IPS-NIHi7 (cell line): ENCODE results near the gene CCDC148.

ENCODE experiments used
- DNase-seq: peaks from one replicate; pipeline ENCODE4 v3.0.0; 2012; ENCODE audit warnings: mixed read lengths; ENCODE audit errors: extremely low spot score

CCDC148 gene

GRCh38 chr2:158456309-158457066, at the start of gene CCDC148, which contains the start of gene PKP4:
Gene CCDC148 (minus strand): TSS chr2:158456753. CDS start chr2:158456439, 314 bp downstream.
Gene PKP4 (plus strand): TSS chr2:158456952. CDS start chr2:158533185, 76,233 bp downstream.
- peak; percentile 97 for DNase-seq

DNA sequence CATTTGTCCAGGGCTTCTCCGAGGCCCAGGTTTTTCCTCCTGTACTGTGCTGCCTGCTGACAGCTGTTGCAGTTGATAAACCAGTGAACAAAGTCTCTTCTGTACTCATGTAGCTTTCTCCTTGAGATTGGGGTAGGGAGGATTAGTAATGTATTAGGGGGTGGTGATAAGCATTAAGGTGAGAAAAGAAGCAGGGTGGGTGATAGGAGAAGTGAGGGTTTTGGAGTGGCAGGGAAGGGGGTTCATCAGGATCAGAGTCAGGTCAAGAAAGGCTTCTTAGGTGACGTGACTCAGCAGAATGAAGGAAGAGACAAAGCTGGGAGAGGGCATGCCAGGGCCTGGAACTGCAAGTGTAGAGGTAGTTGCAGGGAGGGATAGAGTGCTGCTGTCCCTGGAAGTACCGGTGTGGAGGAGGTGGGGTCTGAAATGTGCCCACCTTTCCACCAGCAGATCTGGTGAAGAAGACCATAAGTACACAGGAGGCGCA, 48.9 kb upstream of the CCDC148 start:
- no peak for DNase-seq

- DNase-seq: no peak
Observed at GRCh38 chr2:158504088-158504487, 47.5 kb upstream of the CCDC148 start.

GRCh38 chr2:158502974-158503373, 46.4 kb upstream of the CCDC148 start:
- no peak for DNase-seq

GRCh38 chr2:158501301-158501700, 44.7 kb upstream of the CCDC148 start:
- DNase-seq: no peak

- DNase-seq: no peak
Observed at GRCh38 chr2:158500333-158500732, 43.8 kb upstream of the CCDC148 start.

GRCh38 chr2:158499383-158499782, 42.8 kb upstream of the CCDC148 start:
- DNase-seq: no peak

DNA sequence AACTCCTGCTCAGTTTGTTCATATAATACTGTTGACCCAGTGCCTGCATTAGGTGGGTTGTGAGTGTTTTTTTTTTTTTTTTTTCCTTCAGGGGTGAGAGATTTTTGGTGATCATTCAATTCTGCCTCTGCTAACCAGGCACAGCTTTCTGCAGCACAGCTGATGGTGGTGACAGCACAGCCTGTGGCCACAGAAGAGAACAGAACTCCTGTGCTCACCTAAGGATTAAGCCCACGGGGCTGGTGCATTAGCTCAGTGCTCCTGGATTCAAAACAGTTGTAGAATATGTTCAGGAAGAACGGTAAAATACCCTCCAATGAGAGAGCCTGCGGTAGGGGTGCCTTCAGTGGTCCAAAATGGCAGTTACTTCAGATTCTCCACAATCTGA, 42.2 kb upstream of the CCDC148 start:
- no peak for DNase-seq

GRCh38 chr2:158498043-158498748, 41.6 kb upstream of the CCDC148 start:
- no peak for DNase-seq

DNA sequence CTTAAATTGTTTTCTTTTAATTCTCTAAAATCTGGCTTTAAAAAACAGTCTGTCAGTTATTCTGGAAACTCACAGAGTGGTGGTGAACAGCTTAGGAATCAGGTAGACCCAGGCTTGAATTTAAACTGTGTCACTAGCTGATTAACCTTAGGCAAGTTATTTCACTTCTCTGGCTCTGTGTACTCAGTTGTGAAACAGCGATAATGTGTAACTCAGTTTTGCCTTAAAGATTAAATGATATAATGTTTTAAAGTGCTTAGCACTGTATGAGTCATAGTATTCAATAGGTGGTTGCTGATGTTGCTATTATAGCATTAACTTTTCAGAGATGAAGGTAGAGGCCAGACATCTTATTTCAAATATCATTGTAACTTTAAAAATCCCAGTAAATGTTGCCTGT, 40.9 kb upstream of the CCDC148 start:
- no peak for DNase-seq

DNA sequence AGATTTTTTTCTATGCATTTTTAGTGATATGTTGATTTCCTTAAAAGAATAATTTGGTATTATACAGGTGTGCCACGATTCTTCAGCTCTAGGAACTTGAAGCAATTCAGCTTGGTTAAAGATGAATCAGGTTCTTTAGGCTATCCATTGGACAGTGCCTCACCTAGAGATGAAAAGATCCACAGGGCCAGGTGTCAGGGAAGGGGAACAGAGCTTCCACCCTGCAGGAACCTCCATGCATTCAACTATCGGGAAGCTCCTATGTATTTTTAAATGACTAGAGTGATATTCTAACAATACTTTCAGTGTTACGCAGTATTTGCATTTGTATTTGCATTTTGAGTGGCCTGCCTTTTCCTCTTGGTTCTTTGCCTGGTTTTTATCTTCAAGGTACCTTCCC, 40.4 kb upstream of the CCDC148 start:
- DNase-seq: no peak

GRCh38 chr2:158495175-158495574, 38.6 kb upstream of the CCDC148 start:
- no peak for DNase-seq

DNA sequence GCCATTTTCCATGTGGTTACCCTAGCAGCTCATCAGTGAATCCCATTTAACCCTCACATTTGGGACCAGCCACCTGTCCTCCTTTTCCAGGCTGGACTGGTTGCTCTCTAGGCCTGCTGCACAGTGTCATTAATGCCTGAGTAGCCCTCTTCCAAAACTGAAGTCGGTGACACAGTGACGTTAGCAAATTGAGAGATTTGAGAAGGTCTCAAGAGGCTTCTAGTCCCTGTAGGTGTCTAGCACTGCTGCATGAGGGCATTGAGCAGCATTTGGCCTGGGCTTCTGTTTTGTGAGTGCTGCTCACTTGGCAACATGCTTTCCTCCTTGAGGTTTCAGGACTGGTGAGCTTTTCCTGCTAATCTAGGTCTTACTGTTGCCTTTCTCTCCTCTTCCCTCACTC, 36.9 kb upstream of the CCDC148 start:
- no peak for DNase-seq

DNA sequence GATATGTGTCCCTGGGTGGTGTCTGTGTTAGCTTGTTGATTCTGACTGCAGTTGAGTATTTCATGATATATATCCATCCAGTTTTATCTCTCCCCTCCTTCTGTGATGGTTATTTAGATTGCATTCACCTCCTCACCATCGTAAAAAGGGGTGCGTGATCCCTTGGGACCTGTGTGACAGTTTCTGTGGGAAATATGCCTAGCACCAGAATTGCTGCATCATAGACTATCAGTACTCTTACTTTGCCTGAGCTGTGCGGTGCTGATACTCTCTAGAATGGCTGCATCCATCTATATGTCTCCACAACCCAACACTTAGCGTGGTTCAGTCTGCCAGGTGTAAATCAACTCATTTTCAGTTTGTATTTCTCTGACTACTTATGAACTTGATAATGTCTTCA, 34.5 kb upstream of the CCDC148 start:
- no peak for DNase-seq

GRCh38 chr2:158489366-158490112, 33.0 kb upstream of the CCDC148 start:
- no peak for DNase-seq

DNA sequence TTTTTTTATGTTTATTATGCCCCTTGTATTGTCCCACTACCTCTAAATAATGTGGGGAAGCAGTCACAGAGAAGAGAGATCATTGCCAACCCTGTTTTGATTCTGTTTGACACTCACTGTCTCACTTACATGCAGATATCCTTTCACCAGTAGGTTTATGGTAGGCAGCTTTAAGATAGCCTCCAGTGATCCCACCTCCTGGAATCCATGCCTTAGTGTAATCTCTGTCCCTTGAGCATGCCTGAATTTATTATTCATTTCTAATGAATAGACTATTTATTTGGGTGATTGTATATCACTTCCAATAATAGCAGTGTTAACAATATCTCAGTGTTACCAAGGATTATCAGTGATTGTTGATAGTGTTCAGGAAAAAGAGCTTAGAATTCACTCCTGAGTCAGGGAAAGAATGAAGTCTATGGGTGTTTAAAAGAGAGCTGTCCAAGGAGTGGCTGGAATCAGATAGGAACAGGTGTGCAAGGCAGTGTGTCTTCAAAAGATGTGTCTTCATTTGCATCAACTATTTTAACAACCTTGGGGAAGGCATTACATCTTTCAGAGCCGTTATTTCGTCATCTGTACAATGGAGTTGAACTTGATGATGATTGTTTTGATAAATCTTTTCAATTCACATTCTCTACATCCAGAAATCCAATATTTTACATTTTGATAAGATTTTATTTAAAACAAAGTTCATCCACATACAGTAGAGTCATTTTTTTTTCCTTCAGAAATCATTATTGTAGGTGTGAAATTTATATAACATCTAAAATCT, 32.1 kb upstream of the CCDC148 start:
- DNase-seq: no peak

DNA sequence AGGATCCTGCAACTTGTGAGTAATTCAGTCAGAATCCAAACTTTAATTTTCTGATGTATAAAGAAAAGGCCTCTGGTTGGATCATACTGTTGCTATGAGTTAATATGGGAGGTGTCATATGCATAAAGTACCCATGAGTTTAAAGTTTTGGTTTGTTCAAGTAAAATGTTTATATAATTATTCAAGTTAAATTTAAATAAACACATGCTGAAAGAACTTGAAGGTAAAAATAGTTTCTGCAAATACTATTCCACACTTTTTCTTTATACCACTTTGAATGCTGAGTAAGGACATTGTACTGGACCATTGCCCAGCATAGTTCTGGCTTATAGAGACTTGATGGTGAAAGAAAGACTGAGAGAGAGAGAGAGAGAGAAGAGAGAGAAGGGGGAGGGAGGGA, 30.9 kb upstream of the CCDC148 start:
- DNase-seq: no peak

- no peak for DNase-seq
Observed at GRCh38 chr2:158486970-158487325, 30.4 kb upstream of the CCDC148 start.

GRCh38 chr2:158486150-158486969, 29.8 kb upstream of the CCDC148 start:
- no peak for DNase-seq

- no peak for DNase-seq
Observed at GRCh38 chr2:158484892-158485556, 28.5 kb upstream of the CCDC148 start.
